HG02588 (cell line): Measurements from ENCODE around the gene ZNRF4.

Source experiments
- ATAC-seq: cut with Tn5 transposase; IDR thresholded peaks from one replicate; pipeline ENCODE4 v1.9.1; 2021; ENCODE audit warnings: mild to moderate bottlenecking, moderate library complexity; ENCODE audit not compliant: unreplicated experiment

ZNRF4 gene

DNA sequence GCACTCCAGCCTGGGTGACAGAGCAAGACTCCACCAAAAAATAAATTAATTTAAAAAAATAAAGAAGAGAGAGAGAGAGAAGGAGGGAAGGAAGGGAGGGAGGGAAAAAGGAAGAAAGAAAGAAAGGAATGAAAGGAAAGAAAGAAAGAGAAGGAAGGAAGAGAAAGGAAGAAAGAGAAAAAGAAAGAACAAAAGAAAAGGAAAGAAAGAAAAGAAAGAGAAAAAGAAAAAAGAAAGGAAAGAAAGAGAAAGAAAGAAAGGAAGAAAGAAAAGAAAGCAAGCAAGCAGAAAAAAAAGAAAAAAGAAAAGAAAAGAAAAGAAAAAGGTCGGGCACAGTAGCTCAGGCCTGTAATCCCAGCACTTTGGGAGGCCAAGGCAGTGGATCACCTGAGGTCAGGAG, 14.9 kb upstream of the ZNRF4 start:
- ATAC-seq = no peak

- ATAC-seq = no peak
Measured at GRCh38 chr19:5443723-5444122, 11.5 kb upstream of the ZNRF4 start.

DNA sequence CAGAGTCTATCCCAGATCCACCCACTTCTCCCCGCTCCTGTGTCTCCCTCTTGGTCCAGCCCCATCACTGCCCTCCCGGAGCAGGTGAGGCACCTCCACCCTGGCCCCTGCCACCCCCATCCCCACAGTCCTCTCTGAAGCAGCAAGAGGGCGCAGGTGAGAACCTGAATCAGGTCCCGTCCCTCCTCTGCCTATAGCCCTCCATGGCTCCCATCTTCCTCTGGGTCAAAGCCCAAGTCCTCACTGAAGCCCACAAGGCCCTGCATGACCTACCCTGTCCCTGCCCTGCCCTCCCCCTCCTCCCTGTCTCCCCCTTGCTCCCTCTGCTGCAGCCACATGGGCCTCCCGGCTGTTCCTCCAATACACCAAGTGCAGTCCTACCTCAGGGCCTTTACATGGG, 10.8 kb upstream of the ZNRF4 start:
- ATAC-seq = no peak

DNA sequence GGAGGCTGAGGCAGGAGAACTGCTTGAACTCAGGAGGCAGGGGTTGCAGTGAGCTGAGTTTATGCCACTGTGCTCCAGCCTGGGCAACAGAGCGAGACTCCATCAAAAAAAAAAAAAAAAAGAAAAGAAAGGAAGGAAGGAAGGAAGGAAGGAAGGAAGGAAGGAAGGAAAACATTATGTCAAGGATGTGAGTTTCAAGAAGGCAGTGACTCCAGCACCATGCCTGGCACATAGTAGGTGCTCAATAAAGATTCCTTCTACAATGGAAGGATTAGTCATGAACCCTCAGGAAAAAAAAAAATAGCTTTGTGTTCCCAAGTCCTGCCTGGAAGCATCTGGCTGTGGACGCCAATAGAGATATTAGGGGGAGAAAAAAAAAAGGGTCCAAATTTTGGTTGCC, 10.1 kb upstream of the ZNRF4 start:
- no peak for ATAC-seq

- no peak for ATAC-seq
Measured at GRCh38 chr19:5445561-5446055, 9.6 kb upstream of the ZNRF4 start.

DNA sequence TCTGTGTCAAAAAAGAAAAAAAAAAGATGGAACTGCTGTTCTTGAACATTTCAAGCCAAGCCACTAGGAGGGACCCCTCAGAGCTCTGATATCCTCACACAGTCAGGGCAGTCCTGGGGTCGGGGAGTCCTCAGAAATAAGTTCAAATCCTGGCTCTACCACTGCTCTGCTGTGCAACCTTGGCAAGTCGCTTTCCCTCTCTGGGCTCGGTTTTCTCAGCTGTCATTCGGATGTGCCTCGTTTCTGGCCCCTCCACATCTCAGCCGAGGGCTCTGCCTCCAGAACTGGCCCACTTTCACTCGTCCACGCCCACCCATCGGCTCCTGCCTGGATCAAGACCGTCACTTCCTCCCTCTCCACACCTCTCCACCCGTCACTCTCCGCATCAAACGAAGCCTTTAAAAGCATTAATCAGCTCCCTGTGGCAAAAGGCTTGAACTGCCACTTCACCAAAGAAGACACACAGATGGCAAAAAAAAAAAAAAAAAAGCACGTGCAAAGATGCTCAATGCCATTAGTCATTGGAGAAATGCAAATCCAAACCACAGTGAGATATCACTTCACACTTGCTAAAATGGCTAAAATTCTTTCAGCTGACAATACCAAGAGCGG, 7.4 kb upstream of the ZNRF4 start:
- ATAC-seq = no peak

- ATAC-seq = no peak
Measured at GRCh38 chr19:5448374-5448773, 6.8 kb upstream of the ZNRF4 start.

- no peak for ATAC-seq
Measured at GRCh38 chr19:5450482-5451126, 4.6 kb upstream of the ZNRF4 start.

DNA sequence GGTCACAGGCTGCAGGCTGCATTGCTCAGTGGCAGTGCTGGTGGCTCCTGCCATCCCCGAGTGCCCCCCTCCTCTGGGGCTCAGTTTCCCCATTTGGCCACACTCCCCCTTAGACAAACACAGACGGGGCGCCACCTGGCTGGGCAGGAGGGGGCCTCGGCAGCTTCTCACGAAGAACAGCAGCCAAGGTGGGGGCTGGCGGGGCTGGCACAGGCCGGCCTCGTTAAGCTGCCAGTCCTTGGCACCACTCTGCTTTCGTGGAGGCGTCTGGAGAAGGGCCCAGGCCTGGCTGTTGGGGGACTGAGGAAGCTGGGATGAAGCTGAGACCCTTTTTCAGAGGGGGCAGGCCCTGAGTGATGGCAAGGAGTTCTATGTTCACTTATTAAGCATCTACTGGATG, 3.7 kb upstream of the ZNRF4 start:
- no peak for ATAC-seq

DNA sequence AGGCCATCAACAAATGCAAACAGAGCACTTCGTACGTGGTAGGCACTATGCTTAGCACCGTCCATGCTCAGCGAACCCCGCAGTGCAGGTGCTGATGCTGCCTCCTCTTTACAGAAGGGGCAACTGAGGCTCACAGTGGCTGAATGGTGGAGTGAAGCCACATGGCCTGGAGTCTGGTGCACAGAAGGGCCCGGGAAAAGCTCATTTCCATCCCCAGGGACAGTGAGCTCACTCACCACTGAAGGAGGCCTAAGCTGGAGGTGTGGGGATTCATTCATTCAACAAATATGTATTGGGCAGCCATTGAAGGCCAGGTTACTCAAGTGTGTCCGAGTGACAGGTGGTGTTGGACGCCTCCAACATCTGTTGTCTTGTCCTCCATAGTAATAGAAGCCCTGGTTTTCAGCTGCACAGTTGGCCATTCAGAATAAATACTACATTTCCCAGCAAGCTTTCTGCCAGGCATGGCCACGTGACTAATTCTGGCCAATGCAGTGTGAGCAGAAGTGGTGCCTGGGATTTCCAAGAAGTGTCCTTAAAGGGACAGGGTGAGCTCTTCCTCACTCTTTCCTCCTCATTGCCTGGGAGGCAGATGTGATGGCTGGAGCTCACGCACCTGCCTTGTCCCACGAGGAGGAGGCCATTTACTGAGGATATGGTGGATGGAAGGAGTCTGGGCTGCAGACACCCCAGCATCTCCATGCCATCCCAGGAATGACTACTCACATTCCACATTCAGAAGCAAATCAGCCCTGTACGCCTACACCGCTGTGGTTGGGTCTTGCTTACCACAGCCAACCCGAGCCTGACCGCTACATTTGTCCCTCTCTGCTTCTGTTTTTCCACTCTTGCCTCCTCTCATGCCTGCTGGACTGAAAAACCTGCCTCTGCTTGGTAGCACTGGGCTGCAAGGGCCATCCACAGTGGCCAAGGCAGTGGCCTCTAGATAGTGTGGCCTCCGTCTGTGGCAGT, 2.3 kb upstream of the ZNRF4 start:
- ATAC-seq = no peak

DNA sequence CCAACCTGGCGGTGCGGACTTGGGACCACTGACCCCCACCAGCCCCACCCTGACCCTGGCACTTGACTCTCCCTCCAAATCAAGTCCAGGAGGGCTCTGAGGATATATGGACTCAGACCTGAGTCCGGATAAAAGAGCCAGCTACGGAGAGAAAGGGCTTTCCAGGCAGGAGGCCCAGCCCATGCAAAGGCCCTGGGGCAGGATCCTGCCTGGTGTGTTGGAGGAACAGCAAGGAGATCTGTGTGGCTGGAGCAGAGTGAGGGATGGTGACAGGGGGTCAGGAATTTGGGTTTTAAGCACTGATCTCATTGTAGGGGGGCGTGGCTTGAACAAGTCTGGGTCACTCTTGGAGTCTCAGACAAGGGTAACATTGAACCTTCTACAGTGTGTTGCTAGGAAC, 474 bp upstream of the ZNRF4 start:
- ATAC-seq = no peak

GRCh38 chr19:5456130-5456840, 1.1 kb downstream of the ZNRF4 start:
- no peak for ATAC-seq

GRCh38 chr19:5456841-5457200, 1.6 kb downstream of the ZNRF4 start:
- ATAC-seq = no peak

- ATAC-seq = no peak
Measured at GRCh38 chr19:5457709-5458108, 2.5 kb downstream of the ZNRF4 start.

DNA sequence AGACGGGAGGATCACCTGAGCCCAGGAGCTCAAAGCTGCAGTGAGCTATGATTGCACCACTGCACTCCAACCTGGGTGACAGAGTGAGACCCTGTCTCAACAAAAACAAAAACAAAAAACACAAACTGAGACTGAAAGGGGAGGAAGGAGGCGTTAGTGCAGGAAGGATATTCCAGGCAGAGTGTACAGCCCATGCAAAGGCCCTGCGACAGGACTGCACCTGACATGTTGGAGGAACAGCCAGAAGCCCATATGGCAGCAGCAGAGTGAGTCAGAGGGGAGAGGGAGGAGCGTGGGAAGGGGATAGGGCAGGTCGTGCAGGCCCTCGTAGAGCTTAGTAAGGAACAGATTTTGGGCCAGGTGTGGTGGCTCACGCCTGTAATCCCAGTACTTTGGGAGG, 3.2 kb downstream of the ZNRF4 start:
- no peak for ATAC-seq

DNA sequence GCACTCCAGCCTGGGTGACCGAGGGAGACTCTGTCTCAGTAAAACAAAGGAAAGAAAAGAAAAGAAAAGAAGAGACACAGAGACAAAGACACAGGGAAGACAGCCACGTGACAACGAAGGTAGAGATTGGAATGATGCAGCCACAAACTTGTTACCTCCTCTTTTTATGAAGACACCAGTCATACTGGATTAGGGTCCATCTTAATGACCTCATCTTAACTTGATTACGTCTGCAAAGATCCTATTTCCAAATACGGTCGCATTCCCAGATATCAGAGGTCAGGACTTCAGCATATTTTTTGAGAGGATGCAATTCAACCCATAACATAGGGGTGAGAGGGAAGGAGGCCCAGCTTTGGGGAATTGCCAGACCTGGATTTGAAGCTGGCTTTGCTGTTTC, 4.1 kb downstream of the ZNRF4 start:
- no peak for ATAC-seq

- no peak for ATAC-seq
Measured at GRCh38 chr19:5460748-5461147, 5.5 kb downstream of the ZNRF4 start.

- ATAC-seq = no peak
Measured at GRCh38 chr19:5463959-5464358, 8.7 kb downstream of the ZNRF4 start.

GRCh38 chr19:5466072-5466471, 10.9 kb downstream of the ZNRF4 start:
- ATAC-seq = no peak

GRCh38 chr19:5466814-5467291, 11.6 kb downstream of the ZNRF4 start:
- ATAC-seq = no peak

DNA sequence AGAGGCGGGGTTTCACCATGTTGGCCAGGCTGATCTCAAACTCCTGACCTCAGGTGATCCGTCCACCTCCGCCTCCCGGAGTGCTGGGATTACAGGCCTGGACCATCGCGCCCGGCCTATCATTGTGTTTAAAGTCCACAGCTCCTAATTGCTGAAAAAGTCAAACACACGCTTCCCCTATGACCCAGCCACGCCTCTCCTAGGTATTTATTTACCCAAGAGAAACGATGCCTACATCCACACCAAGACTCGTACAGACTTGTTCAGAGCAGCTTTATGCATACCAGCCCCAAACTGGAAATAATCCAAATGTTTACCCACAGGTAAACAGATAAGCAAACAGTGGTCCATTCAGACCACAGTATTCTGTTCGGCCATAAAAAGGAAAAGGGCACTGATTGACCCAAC, 15.1 kb downstream of the ZNRF4 start:
- ATAC-seq = no peak
